Panc1 (cell line): ENCODE results near the gene TFDP1. TPM values are rescaled to one million over a fixed set of nuclear protein-coding genes. Genes with fewer than 3 reads are reported as not detected.

ENCODE experiments used
- ATAC-seq: fragments of 200-7000 bp; cut with Tn5 transposase; 2 replicates; pipeline ENCODE4 v1.9.1; 2020; ENCODE audit warnings: mild to moderate bottlenecking, moderate library complexity
- BruUV-seq: library from RNA; stranded (reverse); fragments of 400-500 nt; replicated peaks from 2 replicates; lab custom pipeline; 2021; lab: Mats Ljungman, UMichigan
- CTCF ChIA-PET: fragments of 300-600 bp; sonication (Branson Sonifier 250); formaldehyde crosslinking; loops from one replicate; lab custom pipeline; 2022; ENCODE audit warnings: antibody characterized with exemption; lab: Charles Lee
- POLR2A ChIA-PET: fragments of 300-600 bp; sonication (Branson Sonifier 250); formaldehyde crosslinking; loops from one replicate; lab custom pipeline; 2022; ENCODE audit warnings: antibody characterized with exemption; lab: Charles Lee
- DNase-seq: peaks from one replicate; pipeline ENCODE4 v3.0.0-alpha.2; 2010; ENCODE audit warnings: low read depth, low spot score
- H3K27ac ChIP-seq: 2 replicates; pipeline ENCODE4 v1.5.1; 2011; ENCODE audit warnings: mild to moderate bottlenecking, low read length, inconsistent platforms
- H3K27me3 ChIP-seq: fragments of 200-500 bp; sonication (Bioruptor generic); 2 replicates; pipeline ENCODE4 v1.6.0; 2014; ENCODE audit warnings: low read length, inconsistent platforms; ENCODE audit not compliant: control insufficient read depth, insufficient read depth
- H3K36me3 ChIP-seq: fragments of 200-500 bp; sonication (Bioruptor generic); 2 replicates; pipeline ENCODE4 v1.5.1; 2014; ENCODE audit warnings: inconsistent platforms, mild to moderate bottlenecking, low read length, moderate library complexity; ENCODE audit not compliant: control insufficient read depth, insufficient read depth
- H3K4me1 ChIP-seq: 2 replicates; pipeline ENCODE4 v1.5.1; 2011; ENCODE audit warnings: inconsistent platforms, mild to moderate bottlenecking, low read length, moderate library complexity; ENCODE audit not compliant: control insufficient read depth, insufficient read depth
- H3K4me3 ChIP-seq, 2 experiments: 2 replicates each; pipeline ENCODE4 v1.5.1; 2011 to 2012; ENCODE audit warnings: low read depth in 2 of 2, low read length in 2 of 2, mild to moderate bottlenecking in 2 of 2, inconsistent platforms in 1 of 2, moderate library complexity in 1 of 2
- H3K9me3 ChIP-seq: fragments of 200-500 bp; sonication (Bioruptor generic); 2 replicates; pipeline ENCODE4 v1.5.1; 2014; ENCODE audit warnings: low read depth, mild to moderate bottlenecking, inconsistent platforms, low read length, moderate library complexity; ENCODE audit not compliant: control insufficient read depth, insufficient read depth
- CTCF ChIP-seq: fragments of 450-650 bp; IDR thresholded peaks from 2 replicates; pipeline ENCODE4 v1.5.1; 2017; ENCODE audit warnings: mild to moderate bottlenecking
- POLR2AphosphoS5 ChIP-seq: IDR thresholded peaks from 2 replicates; pipeline ENCODE4 v1.6.1; 2012; ENCODE audit warnings: mild to moderate bottlenecking, low read depth, low read length, moderate library complexity
- REST ChIP-seq, 2 experiments: IDR thresholded peaks; 2 replicates each; pipeline ENCODE4 v1.6.1; 2011 to 2012; ENCODE audit warnings: low read depth in 2 of 2, control low read depth in 1 of 2, low read length in 1 of 2, mild to moderate bottlenecking in 1 of 2, moderate library complexity in 1 of 2; ENCODE audit not compliant: insufficient read depth in 1 of 2
- SIN3A ChIP-seq: IDR thresholded peaks from 2 replicates; pipeline ENCODE4 v1.6.1; 2012; ENCODE audit warnings: low read depth, mild to moderate bottlenecking, low read length, moderate library complexity, borderline replicate concordance; ENCODE audit not compliant: insufficient read depth
- TCF7L2 ChIP-seq: IDR thresholded peaks from 2 replicates; pipeline ENCODE4 v1.6.1; 2011; ENCODE audit warnings: mild to moderate bottlenecking, low read depth, low read length, inconsistent platforms
- in situ Hi-C: cut with HindIII; loops from 2 replicates; pipeline ENCODE4 v1.10.0; 2016; ENCODE audit warnings: low sequenced_read_pairs, low pct_unique_long_range_greater_than_20kb
- intact Hi-C: fragments of 100-400 bp; cut with micrococcal nuclease; formaldehyde crosslinking; loops from one replicate; pipeline ENCODE4 v1.10.0; 2022; ENCODE audit not compliant: unreplicated experiment
- total RNA-seq: library from RNA; stranded (reverse); gene quantifications from one replicate; pipeline ENCODE4 v1.2.1, GENCODE V29; 2021; ENCODE audit not compliant: unreplicated experiment

Gene TFDP1
- total RNA-seq, 1 experiment from 2014 or later, result 91.6 TPM

GRCh38 chr13:113586661-113587479, 2.3 kb downstream of the TFDP1 start:
- H3K4me1 ChIP-seq, result peaks cover 7% of the 10 kb centered on the region; the same call in 1 of the 2 replicates
- H3K27ac ChIP-seq, result no peak overlapping the region
- CTCF ChIA-PET, result no interaction called here
- no peaks in the 10 kb centered on the region for H3K9me3 ChIP-seq
- TF ChIP-seq SIN3A (no peak), REST (IDR thresholded peaks at IDR 0.05; ENCODE audit: insufficient read depth in 1 of 2, low read depth in 2 of 2, low read length in 1 of 2) (no peak), TCF7L2 (no peak)
- no TSS peak for BruUV-seq
- no peaks in the 10 kb centered on the region for H3K27me3 ChIP-seq
- H3K36me3 ChIP-seq, result no peaks in the 10 kb centered on the region; the same call in 1 of the 2 replicates
- no peak for DNase-seq
- no peak for ATAC-seq
- POLR2A ChIA-PET, result interaction anchor here (0.6 kb wide), 1 partner anchor 18 kb away, joined by 6 read pairs; no protein-coding TSS in a partner anchor
- no peak overlapping the region for H3K4me3 ChIP-seq
- in situ Hi-C loops, result no loop called here
- intact Hi-C loops, result no loop called here

GRCh38 chr13:113588394-113589111, 4.0 kb downstream of the TFDP1 start:
- H3K9me3 ChIP-seq, result no peaks in the 10 kb centered on the region
- H3K4me1 ChIP-seq, result peaks cover 7% of the 10 kb centered on the region; the same call in 1 of the 2 replicates
- POLR2A ChIA-PET, result no interaction called here
- no TSS peak for BruUV-seq
- H3K4me3 ChIP-seq, result no peak overlapping the region
- no peak for ATAC-seq
- no peaks in the 10 kb centered on the region; the same call in 1 of the 2 replicates for H3K36me3 ChIP-seq
- intact Hi-C loops, result no loop called here
- CTCF ChIA-PET, result no interaction called here
- in situ Hi-C loops, result no loop called here
- no peak overlapping the region for H3K27ac ChIP-seq
- no peaks in the 10 kb centered on the region for H3K27me3 ChIP-seq
- DNase-seq, result no peak
- TF ChIP-seq TCF7L2, result no peak
- no peak for TF ChIP-seq POLR2AphosphoS5
- no peak for TF ChIP-seq SIN3A
- TF ChIP-seq CTCF, result no peak
- no peak for TF ChIP-seq REST (IDR thresholded peaks at IDR 0.05; ENCODE audit: insufficient read depth in 1 of 2, low read depth in 2 of 2, low read length in 1 of 2)
